Activated T-cell treated with anti-CD3 and anti-CD28 coated beads, Interleukin-2, amount 50 U/mL, for 24 hours (primary cell): Measurements from ENCODE around the gene SSC5D.
A peak's percentile ranks its signal among the peaks of the same experiment; 100 is the strongest.

Experiments
- DNase-seq: peaks from one replicate; pipeline ENCODE4 v3.0.0-alpha.2; 2020
- H3K27ac Mint-ChIP-seq: 2 replicates; pipeline ENCODE4 v1.8.0; 2020; ENCODE audit warnings: mild to moderate bottlenecking, mixed read lengths
- H3K27me3 Mint-ChIP-seq: 2 replicates; pipeline ENCODE4 v1.8.0; 2020; ENCODE audit warnings: mixed read lengths
- H3K36me3 Mint-ChIP-seq: 2 replicates; pipeline ENCODE4 v1.8.0; 2020; ENCODE audit warnings: low read depth, mixed read lengths
- H3K4me1 Mint-ChIP-seq: 2 replicates; pipeline ENCODE4 v1.8.0; 2020; ENCODE audit warnings: low read depth, mixed read lengths
- H3K4me3 Mint-ChIP-seq: 2 replicates; pipeline ENCODE4 v1.8.0; 2020; ENCODE audit warnings: mild to moderate bottlenecking, moderate library complexity, mixed read lengths
- H3K9me3 Mint-ChIP-seq: 2 replicates; pipeline ENCODE4 v1.8.0; 2020; ENCODE audit warnings: mixed read lengths

The SSC5D gene

DNA sequence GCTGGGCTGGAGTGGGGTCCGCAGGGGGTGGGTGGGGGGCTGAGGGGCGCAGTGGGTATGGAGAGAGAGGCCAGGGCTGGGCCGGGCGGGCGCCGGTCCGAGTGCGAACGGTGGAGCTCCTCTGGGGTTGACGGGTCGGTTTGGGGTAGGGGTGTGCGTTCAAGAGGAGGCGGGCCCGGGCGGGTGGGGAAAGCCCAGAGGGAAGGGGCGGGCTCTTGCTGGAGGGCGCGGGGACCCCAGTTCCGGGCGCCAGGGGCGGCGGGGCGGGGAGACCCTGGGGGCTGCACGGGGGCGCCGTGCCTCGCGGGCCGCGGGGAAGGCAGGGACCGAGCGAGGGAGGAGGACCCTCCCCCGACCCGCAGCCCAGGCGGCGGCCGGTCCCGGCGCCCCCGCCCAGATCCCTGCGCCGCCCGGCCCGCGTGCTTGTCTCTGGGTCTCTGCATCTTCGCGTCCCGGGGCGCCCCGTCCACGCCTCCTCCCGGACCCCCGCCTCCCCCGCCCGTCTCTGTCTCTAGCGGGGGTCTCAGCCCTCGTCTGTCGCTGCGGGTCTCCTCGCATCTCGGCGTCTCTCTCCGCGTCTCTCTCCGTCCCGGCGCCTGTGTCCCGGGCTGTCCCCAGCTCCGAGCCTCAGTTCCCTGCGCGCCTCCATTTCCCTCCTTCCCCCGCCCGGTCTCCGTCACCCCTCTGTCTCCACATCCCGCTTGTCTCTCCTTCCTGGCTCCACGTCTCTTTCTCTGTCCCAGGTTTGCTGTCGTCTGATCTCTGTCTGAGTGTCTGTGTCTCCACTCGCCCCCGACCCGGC, 36.9 kb upstream of the SSC5D start:
- peaks cover 23% of the 10 kb centered on the region for H3K36me3 Mint-ChIP-seq
- DNase-seq = no peak
- no peaks in the 10 kb centered on the region for H3K9me3 Mint-ChIP-seq
- H3K27me3 Mint-ChIP-seq = peaks cover 28% of the 10 kb centered on the region
- peaks cover 10% of the 10 kb centered on the region for H3K4me1 Mint-ChIP-seq
- H3K27ac Mint-ChIP-seq = no peak overlapping the region
- peak overlapping the region; percentile 57 for H3K4me3 Mint-ChIP-seq

GRCh38 chr19:55451965-55452748, 36.1 kb upstream of the SSC5D start:
- peak overlapping the region; percentile 3 for H3K4me3 Mint-ChIP-seq
- H3K27me3 Mint-ChIP-seq = peaks cover 27% of the 10 kb centered on the region
- no peak overlapping the region for H3K27ac Mint-ChIP-seq
- peaks cover 25% of the 10 kb centered on the region for H3K36me3 Mint-ChIP-seq
- H3K4me1 Mint-ChIP-seq = peaks cover 10% of the 10 kb centered on the region
- no peaks in the 10 kb centered on the region for H3K9me3 Mint-ChIP-seq
- DNase-seq = no peak

GRCh38 chr19:55452749-55453346, 35.4 kb upstream of the SSC5D start:
- Mint-ChIP-seq H3K4me3 (peak overlapping the region; percentile 20), H3K9me3 (no peaks in the 10 kb centered on the region), H3K27ac (no peak overlapping the region), H3K36me3 (peaks cover 25% of the 10 kb centered on the region), H3K27me3 (peaks cover 27% of the 10 kb centered on the region), H3K4me1 (peaks cover 10% of the 10 kb centered on the region)
- peak; percentile 58 for DNase-seq

GRCh38 chr19:55453511-55454260, 34.5 kb upstream of the SSC5D start:
- H3K36me3 Mint-ChIP-seq = peaks cover 25% of the 10 kb centered on the region
- DNase-seq = no peak
- H3K4me1 Mint-ChIP-seq = peaks cover 10% of the 10 kb centered on the region
- no peak overlapping the region for H3K27ac Mint-ChIP-seq
- no peak overlapping the region for H3K4me3 Mint-ChIP-seq
- no peaks in the 10 kb centered on the region for H3K9me3 Mint-ChIP-seq
- H3K27me3 Mint-ChIP-seq = peaks cover 27% of the 10 kb centered on the region

GRCh38 chr19:55454787-55455243, 33.4 kb upstream of the SSC5D start:
- Mint-ChIP-seq H3K36me3 (peaks cover 25% of the 10 kb centered on the region), H3K4me1 (peaks cover 10% of the 10 kb centered on the region)

DNA sequence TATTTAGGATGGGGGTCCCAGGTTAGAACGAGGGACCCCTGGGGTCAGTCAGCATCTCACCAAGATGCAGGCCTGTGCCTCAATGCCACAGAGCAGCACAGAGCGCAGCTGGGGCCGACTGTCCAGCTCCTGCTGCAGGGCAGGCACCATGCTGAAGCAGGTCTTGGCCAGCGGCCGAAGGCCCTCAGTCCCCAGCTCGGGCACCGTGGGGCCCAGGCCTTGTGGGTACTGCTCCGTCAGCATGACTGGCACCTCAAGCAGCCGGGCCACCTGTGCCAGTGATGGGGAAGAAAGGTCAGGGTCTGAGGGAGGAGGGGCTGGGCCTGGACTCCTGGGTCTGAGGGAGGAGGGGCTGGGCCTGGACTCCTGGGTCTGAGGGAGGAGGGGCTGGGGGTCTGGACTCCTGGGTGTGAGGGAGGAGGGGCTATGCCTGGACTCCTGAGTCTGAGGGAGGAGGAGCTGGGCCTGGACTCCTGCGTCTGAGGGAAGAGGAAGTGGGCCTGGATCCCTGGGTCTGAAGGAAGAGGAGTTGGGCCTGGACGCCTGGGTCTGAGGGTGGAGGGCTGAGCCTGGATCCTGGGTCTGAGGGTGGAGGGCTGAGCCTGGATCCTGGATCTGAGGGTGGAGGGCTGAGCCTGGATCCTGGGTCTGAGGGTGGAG, 32.5 kb upstream of the SSC5D start:
- H3K4me1 Mint-ChIP-seq = peaks cover 18% of the 10 kb centered on the region
- H3K4me3 Mint-ChIP-seq = no peak overlapping the region
- no peak for DNase-seq
- H3K9me3 Mint-ChIP-seq = no peaks in the 10 kb centered on the region
- H3K27me3 Mint-ChIP-seq = peaks cover 24% of the 10 kb centered on the region
- H3K27ac Mint-ChIP-seq = no peak overlapping the region
- peaks cover 25% of the 10 kb centered on the region for H3K36me3 Mint-ChIP-seq

More at GRCh38 chr19:55454787-55455243, 33.4 kb upstream of the SSC5D start:
- peak; percentile 61 for DNase-seq
- Mint-ChIP-seq H3K4me3 (no peak overlapping the region), H3K27me3 (peaks cover 27% of the 10 kb centered on the region), H3K27ac (no peak overlapping the region), H3K9me3 (no peaks in the 10 kb centered on the region)

- peaks cover 25% of the 10 kb centered on the region for H3K36me3 Mint-ChIP-seq
- H3K4me1 Mint-ChIP-seq = peaks cover 22% of the 10 kb centered on the region
- H3K27me3 Mint-ChIP-seq = peaks cover 20% of the 10 kb centered on the region
- DNase-seq = no peak
- no peaks in the 10 kb centered on the region for H3K9me3 Mint-ChIP-seq
- no peak overlapping the region for H3K4me3 Mint-ChIP-seq
- H3K27ac Mint-ChIP-seq = no peak overlapping the region
These were observed 31.9 kb upstream of the SSC5D start for GRCh38 chr19:55456347-55456746.

GRCh38 chr19:55457683-55458457, 30.4 kb upstream of the SSC5D start:
- peaks cover 26% of the 10 kb centered on the region for H3K4me1 Mint-ChIP-seq
- H3K27ac Mint-ChIP-seq = no peak overlapping the region
- no peak for DNase-seq
- no peak overlapping the region for H3K4me3 Mint-ChIP-seq
- peaks cover 12% of the 10 kb centered on the region for H3K27me3 Mint-ChIP-seq
- no peaks in the 10 kb centered on the region for H3K9me3 Mint-ChIP-seq
- peaks cover 25% of the 10 kb centered on the region for H3K36me3 Mint-ChIP-seq

GRCh38 chr19:55459551-55459949, 28.7 kb upstream of the SSC5D start:
- peaks cover 15% of the 10 kb centered on the region for H3K36me3 Mint-ChIP-seq
- peaks cover 22% of the 10 kb centered on the region for H3K4me1 Mint-ChIP-seq
- H3K27me3 Mint-ChIP-seq = no peaks in the 10 kb centered on the region
- no peak overlapping the region for H3K4me3 Mint-ChIP-seq
- H3K27ac Mint-ChIP-seq = no peak overlapping the region
- no peak for DNase-seq
- no peaks in the 10 kb centered on the region for H3K9me3 Mint-ChIP-seq

GRCh38 chr19:55459950-55460657, 28.1 kb upstream of the SSC5D start:
- Mint-ChIP-seq H3K27ac (peak overlapping the region; percentile 92), H3K4me1 (peaks cover 22% of the 10 kb centered on the region), H3K36me3 (peaks cover 12% of the 10 kb centered on the region), H3K4me3 (peak overlapping the region; percentile 83), H3K27me3 (no peaks in the 10 kb centered on the region), H3K9me3 (no peaks in the 10 kb centered on the region)
- DNase-seq = no peak

DNA sequence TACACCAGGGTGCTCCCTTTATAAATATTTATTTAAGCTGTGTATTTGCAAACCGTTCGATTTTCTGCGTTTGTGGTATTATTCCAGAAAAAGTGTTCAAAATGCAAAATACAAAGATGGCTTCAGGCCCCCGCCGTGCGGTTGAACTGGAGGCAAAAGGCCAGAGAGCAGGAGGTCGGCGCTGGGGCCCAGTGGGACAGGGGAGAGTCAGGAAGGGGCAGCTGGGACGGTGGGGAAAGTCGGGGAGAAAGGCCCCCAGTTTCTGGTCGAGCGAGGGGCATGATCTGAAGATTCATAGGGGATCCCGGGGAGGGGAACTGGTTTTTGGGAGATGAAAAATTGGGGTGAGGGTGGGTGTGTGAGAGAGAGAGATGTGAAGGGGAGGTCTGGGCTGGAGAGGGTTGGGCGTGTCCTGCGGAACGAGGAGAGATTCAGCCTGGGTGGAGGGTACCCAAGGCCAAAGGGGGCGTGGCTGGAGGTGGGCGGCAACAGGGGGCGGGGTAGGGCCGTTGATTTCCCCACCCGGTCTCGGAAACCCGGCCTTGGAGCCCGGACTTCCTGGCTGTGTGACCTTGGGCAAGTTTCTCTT, 27.5 kb upstream of the SSC5D start:
- DNase-seq = peak; percentile 63
- H3K36me3 Mint-ChIP-seq = peaks cover 5% of the 10 kb centered on the region
- H3K4me3 Mint-ChIP-seq = peak overlapping the region; percentile 83
- no peaks in the 10 kb centered on the region for H3K27me3 Mint-ChIP-seq
- H3K9me3 Mint-ChIP-seq = no peaks in the 10 kb centered on the region
- peaks cover 22% of the 10 kb centered on the region for H3K4me1 Mint-ChIP-seq
- H3K27ac Mint-ChIP-seq = peak overlapping the region; percentile 92

DNA sequence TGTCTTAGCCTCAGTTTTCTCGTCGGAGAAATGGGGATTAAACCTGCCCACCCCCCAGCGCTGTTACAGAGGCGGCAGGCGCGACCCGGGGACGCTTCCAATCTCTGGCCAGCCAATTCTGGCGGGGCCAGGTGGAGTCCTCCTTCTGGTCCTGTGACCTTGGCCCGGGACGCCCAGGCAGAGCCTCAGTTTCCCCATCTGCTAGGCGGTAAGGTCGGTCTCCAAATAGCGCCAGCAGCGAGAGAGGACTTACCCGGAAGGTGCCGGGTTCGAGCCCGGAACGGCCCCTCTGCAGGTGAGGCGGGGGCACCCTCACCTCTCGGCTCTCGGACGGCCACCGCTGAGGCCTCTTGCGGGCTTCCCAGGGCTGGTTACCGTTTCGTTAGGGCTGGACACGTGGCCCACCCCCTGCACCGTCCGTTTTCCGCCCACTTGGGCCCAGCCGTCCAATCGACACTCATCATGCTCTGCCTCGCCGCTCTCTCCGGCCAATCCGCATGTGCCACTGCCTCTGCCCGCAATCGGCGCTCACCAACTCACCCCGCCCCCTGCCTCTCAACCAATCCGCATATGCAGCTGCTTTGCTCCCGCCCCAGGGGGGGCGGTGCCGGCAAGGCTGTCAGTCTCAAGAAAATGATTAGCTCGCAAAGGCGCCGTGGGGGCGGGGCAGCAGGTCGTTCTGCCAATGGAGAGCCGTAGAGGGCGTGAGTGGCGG, 26.8 kb upstream of the SSC5D start, which contains the start of gene ISOC2:
Gene ISOC2, minus strand, starts transcription at position 384 of the 715 bp plus-strand sequence. CDS start 5,156 bp downstream, outside the sequence.
- no peaks in the 10 kb centered on the region for H3K9me3 Mint-ChIP-seq
- peaks cover 2% of the 10 kb centered on the region for H3K36me3 Mint-ChIP-seq
- DNase-seq = peak; percentile 100
- peak within 1 kb of the TSS; percentile 92 for H3K27ac Mint-ChIP-seq
- H3K4me3 Mint-ChIP-seq = peak within 1 kb of the TSS; percentile 83
- peaks cover 22% of the 10 kb centered on the region for H3K4me1 Mint-ChIP-seq
- no peaks in the 10 kb centered on the region for H3K27me3 Mint-ChIP-seq
